CD8-positive, alpha-beta memory T cell (primary cell): Measurements from ENCODE around the gene RAI1. TPM values are rescaled to one million over a fixed set of nuclear protein-coding genes. Genes with fewer than 3 reads are reported as not detected.

Source experiments
- CTCF ChIA-PET: fragments of 350-600 bp; sonication (Branson Sonifier 250); formaldehyde crosslinking; loops from one replicate; lab custom pipeline; 2021; ENCODE audit warnings: antibody characterized with exemption; lab: Charles Lee
- POLR2A ChIA-PET: fragments of 350-600 bp; sonication (Branson Sonifier 250); formaldehyde crosslinking; loops from one replicate; lab custom pipeline; 2021; ENCODE audit warnings: antibody characterized with exemption; lab: Charles Lee
- DNase-seq, 5 donors: peaks; one replicate each; pipeline versions ENCODE4 v3.0.0 to v3.0.0-alpha.2; 2020 to 2022; ENCODE audit warnings: mixed read lengths in 1 of 5
- H3K27ac ChIP-seq: one replicate; pipeline ENCODE4 v1.7.0; 2013; ENCODE audit warnings: low read depth, mild to moderate bottlenecking, low read length, moderate library complexity
- H3K27me3 ChIP-seq: 2 replicates; pipeline ENCODE4 v1.7.0; 2013; ENCODE audit warnings: low read length, mild to moderate bottlenecking; ENCODE audit not compliant: insufficient read depth, poor library complexity, severe bottlenecking
- H3K36me3 ChIP-seq: 2 replicates; pipeline ENCODE4 v1.7.0; 2013; ENCODE audit warnings: mild to moderate bottlenecking, low read length, moderate library complexity; ENCODE audit not compliant: insufficient read depth
- H3K4me1 ChIP-seq: 2 replicates; pipeline ENCODE4 v1.7.0; 2013; ENCODE audit warnings: mild to moderate bottlenecking, low read length, moderate library complexity; ENCODE audit not compliant: insufficient read depth
- H3K4me3 ChIP-seq: 2 replicates; pipeline ENCODE4 v1.7.0; 2013; ENCODE audit warnings: mild to moderate bottlenecking, low read length
- H3K9me3 ChIP-seq: 2 replicates; pipeline ENCODE4 v1.7.0; 2013; ENCODE audit warnings: mild to moderate bottlenecking, low read length
- H3K27ac Mint-ChIP-seq, 8 donors: one replicate each; pipeline ENCODE4 v1.8.0; 2020 to 2021; ENCODE audit warnings: mixed read lengths in 8 of 8, mild to moderate bottlenecking in 6 of 8, inconsistent platforms in 3 of 8, moderate library complexity in 3 of 8
- H3K27me3 Mint-ChIP-seq, 2 donors: one replicate each; pipeline ENCODE4 v1.8.0; 2020 to 2021; ENCODE audit warnings: mixed read lengths in 2 of 2, mild to moderate bottlenecking in 1 of 2, moderate library complexity in 1 of 2
- H3K36me3 Mint-ChIP-seq, 3 donors: one replicate each; pipeline ENCODE4 v1.8.0; 2020 to 2021; ENCODE audit warnings: mixed read lengths in 3 of 3, inconsistent platforms in 1 of 3, mild to moderate bottlenecking in 1 of 3
- H3K4me1 Mint-ChIP-seq, 3 donors: one replicate each; pipeline ENCODE4 v1.8.0; 2020 to 2021; ENCODE audit warnings: mixed read lengths in 3 of 3, inconsistent platforms in 1 of 3, mild to moderate bottlenecking in 1 of 3
- H3K4me3 Mint-ChIP-seq, 7 donors: one replicate each; pipeline ENCODE4 v1.8.0; 2020 to 2021; ENCODE audit warnings: mixed read lengths in 7 of 7, mild to moderate bottlenecking in 6 of 7, moderate library complexity in 4 of 7, inconsistent platforms in 2 of 7
- H3K9me3 Mint-ChIP-seq, 5 donors: one replicate each; pipeline ENCODE4 v1.8.0; 2020 to 2022; ENCODE audit warnings: mixed read lengths in 5 of 5, mild to moderate bottlenecking in 3 of 5, moderate library complexity in 2 of 5, inconsistent platforms in 1 of 5
- polyA plus RNA-seq: library from polyadenylated mRNA; unstranded; fragments of 300-500 nt; fragmentation: Illumina TruSeq; gene quantifications from one replicate; pipeline ENCODE4 v1.2.3, GENCODE V29; 2021
- total RNA-seq, 2 experiments: library from RNA; stranded (reverse); gene quantifications; one replicate each; pipeline ENCODE4 v1.2.3, GENCODE V29; 2021

Gene RAI1
- total and polyA plus RNA-seq, 3 experiments from 2014 or later = 5.6 to 20.2 (median 19.7) TPM

DNA sequence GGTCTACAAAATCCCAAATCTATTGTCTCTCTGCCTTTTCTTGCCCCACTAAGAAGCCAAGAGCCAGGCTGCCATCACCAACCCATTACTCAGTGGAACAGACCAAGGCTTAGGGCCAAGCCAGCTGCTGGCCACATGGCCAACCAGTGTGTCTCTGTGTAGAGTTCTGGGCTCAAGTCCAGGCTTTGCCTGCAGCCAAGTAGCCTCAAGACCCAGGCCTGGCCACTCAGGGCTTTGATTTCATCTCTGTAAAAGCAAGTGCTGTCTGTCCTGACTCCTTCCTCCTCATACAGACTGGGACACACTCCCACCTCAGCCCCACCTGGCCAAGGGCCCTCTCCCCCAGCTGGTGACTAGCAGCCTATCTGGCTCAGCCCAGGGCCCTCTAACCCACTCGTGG lies 140.9 kb downstream of the RAI1 start:
- POLR2A ChIA-PET = interaction anchor here (0.8 to 0.9 kb wide), 2 partner anchors 16 to 19 kb away, joined by 3 read pairs; no protein-coding TSS in a partner anchor
- Histone ChIP-seq H3K4me1 (peaks cover 80% of the 10 kb centered on the region), H3K4me3 (no peak overlapping the region), H3K9me3 (no peaks in the 10 kb centered on the region), H3K27me3 (no peaks in the 10 kb centered on the region), H3K27ac (peak overlapping the region; percentile 45), H3K36me3 (peaks cover 17% of the 10 kb centered on the region)
- Mint-ChIP-seq H3K27ac (peak overlapping the region in 4 of 8 donors; percentile 2 to 81 (median 36)), H3K4me3 (peak overlapping the region in 2 of 7 donors; percentile 3 to 55), H3K27me3 (peaks cover 0 to 2% of the 10 kb centered on the region in 2 donors), H3K9me3 (no peaks in the 10 kb centered on the region), H3K36me3 (peaks cover 5 to 32% (median 7%) of the 10 kb centered on the region in 3 donors), H3K4me1 (peaks cover 43 to 81% (median 68%) of the 10 kb centered on the region in 3 donors)
- DNase-seq = no peak
- CTCF ChIA-PET = interaction anchor here (1.0 to 5.6 kb wide), 5 partner anchors 10 to 38 kb away, joined by 3 to 27 read pairs (median 6); no protein-coding TSS in a partner anchor

GRCh38 chr17:17822616-17823015 lies 141.4 kb downstream of the RAI1 start:
- Histone ChIP-seq H3K4me3 (peak overlapping the region; percentile 75), H3K27me3 (no peaks in the 10 kb centered on the region), H3K27ac (peak overlapping the region; percentile 45), H3K9me3 (no peaks in the 10 kb centered on the region), H3K4me1 (peaks cover 84% of the 10 kb centered on the region), H3K36me3 (peaks cover 13% of the 10 kb centered on the region)
- peak overlapping the region in 6 of 8 donors; percentile 24 to 81 (median 42) for H3K27ac Mint-ChIP-seq
- no peak for DNase-seq
- H3K4me1 Mint-ChIP-seq = peaks cover 43 to 86% (median 68%) of the 10 kb centered on the region in 3 donors
- H3K36me3 Mint-ChIP-seq = peaks cover 5 to 27% (median 7%) of the 10 kb centered on the region in 3 donors
- H3K9me3 Mint-ChIP-seq = no peaks in the 10 kb centered on the region
- H3K4me3 Mint-ChIP-seq = peak overlapping the region in 6 of 7 donors; percentile 31 to 82 (median 62)
- POLR2A ChIA-PET = interaction anchor here (0.8 to 0.9 kb wide), 2 partner anchors 15 to 19 kb away, joined by 3 read pairs; no protein-coding TSS in a partner anchor
- CTCF ChIA-PET = interaction anchor here (1.0 to 5.6 kb wide), 5 partner anchors 11 to 38 kb away, joined by 3 to 27 read pairs (median 6); no protein-coding TSS in a partner anchor
- peaks cover 0 to 2% of the 10 kb centered on the region in 2 donors for H3K27me3 Mint-ChIP-seq

- peak overlapping the region; percentile 91 for H3K27ac ChIP-seq
- peaks cover 4 to 25% (median 5%) of the 10 kb centered on the region in 3 donors for H3K36me3 Mint-ChIP-seq
Observed at GRCh38 chr17:17823433-17824118, 142.3 kb downstream of the RAI1 start.

GRCh38 chr17:17824119-17824782 lies 143.0 kb downstream of the RAI1 start:
- Histone ChIP-seq H3K4me1 (peaks cover 86% of the 10 kb centered on the region), H3K27me3 (no peaks in the 10 kb centered on the region), H3K9me3 (no peaks in the 10 kb centered on the region), H3K4me3 (peak overlapping the region; percentile 71), H3K27ac (peak overlapping the region; percentile 91), H3K36me3 (peaks cover 2% of the 10 kb centered on the region)
- peak overlapping the region; percentile 73 to 89 (median 84) for H3K4me3 Mint-ChIP-seq
- POLR2A ChIA-PET = interaction anchor here (1.7 kb wide), 1 partner anchor 12 kb away, joined by 6 read pairs; the partner anchor contains the start of gene SREBF1
- peaks cover 0 to 3% of the 10 kb centered on the region in 2 donors for H3K27me3 Mint-ChIP-seq
- H3K9me3 Mint-ChIP-seq = no peaks in the 10 kb centered on the region
- peak overlapping the region; percentile 79 to 98 (median 98) for H3K27ac Mint-ChIP-seq
- peaks cover 49 to 87% (median 67%) of the 10 kb centered on the region in 3 donors for H3K4me1 Mint-ChIP-seq
- peak in 3 of 5 donors; percentile 15 to 64 (median 32) for DNase-seq
- CTCF ChIA-PET = interaction anchor here (5.6 kb wide), 1 partner anchor 12 kb away, joined by 27 read pairs; no protein-coding TSS in a partner anchor
- H3K36me3 Mint-ChIP-seq = peaks cover 0 to 19% (median 2%) of the 10 kb centered on the region in 3 donors

More at GRCh38 chr17:17823433-17824118, 142.3 kb downstream of the RAI1 start:
- peaks cover 47 to 91% (median 72%) of the 10 kb centered on the region in 3 donors for H3K4me1 Mint-ChIP-seq
- Histone ChIP-seq H3K4me1 (peaks cover 91% of the 10 kb centered on the region), H3K9me3 (no peaks in the 10 kb centered on the region), H3K36me3 (peaks cover 7% of the 10 kb centered on the region), H3K27me3 (no peaks in the 10 kb centered on the region), H3K4me3 (peak overlapping the region; percentile 75)
- H3K9me3 Mint-ChIP-seq = no peaks in the 10 kb centered on the region
- ChIA-PET CTCF (interaction anchor here (5.6 kb wide), 1 partner anchor 12 kb away, joined by 27 read pairs; no protein-coding TSS in a partner anchor), POLR2A (interaction anchor here (1.7 kb wide), 1 partner anchor 12 kb away, joined by 6 read pairs; the partner anchor contains the start of gene SREBF1)
- H3K27ac Mint-ChIP-seq = peak overlapping the region; percentile 79 to 98 (median 98)
- peak overlapping the region; percentile 73 to 89 (median 84) for H3K4me3 Mint-ChIP-seq
- peak; percentile 73 to 85 (median 81) for DNase-seq
- H3K27me3 Mint-ChIP-seq = peaks cover 0 to 3% of the 10 kb centered on the region in 2 donors

DNA sequence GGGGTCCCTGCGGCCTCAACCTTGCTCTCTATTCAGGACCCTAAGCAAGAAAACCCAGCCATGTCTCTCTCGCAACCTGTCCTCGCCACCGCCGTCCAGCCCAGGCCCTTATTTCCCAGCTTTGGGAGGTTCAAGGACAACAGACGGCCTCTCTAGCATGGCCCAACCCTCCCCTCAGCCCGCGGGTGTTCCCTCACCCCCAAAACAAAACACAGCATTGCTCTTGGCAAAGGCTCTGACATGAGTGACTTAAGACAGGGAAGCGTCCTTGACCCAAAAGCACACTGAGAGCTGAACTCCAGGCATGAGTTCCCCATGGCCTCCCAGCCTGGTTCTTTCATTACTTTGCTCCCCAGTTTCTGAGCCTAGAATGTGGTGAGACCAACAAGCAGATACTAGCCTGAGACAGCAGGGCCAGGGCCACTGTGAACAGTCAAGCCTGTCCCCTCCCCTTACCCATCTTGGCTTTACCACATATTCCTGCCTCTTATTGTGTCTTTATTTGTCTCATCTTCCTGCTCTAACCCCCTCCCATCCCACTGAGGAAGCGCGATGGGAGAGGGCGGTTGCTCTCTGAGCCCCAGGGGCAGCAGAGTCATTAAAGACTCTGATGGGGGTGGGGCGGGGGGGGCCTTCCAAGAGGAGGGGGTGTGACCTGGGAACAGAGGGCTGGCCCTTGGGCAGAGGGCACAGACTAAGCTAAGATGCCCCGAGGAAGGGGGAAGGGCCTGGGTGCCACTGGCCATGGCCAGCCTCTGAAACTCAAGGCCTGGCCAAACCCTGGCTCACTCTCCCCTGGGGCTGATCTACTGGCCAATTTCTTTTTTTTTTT lies 143.7 kb downstream of the RAI1 start:
- Histone ChIP-seq H3K9me3 (no peaks in the 10 kb centered on the region), H3K36me3 (no peaks in the 10 kb centered on the region), H3K27ac (peak overlapping the region; percentile 91), H3K4me1 (peaks cover 78% of the 10 kb centered on the region), H3K27me3 (no peaks in the 10 kb centered on the region), H3K4me3 (no peak overlapping the region)
- H3K27ac Mint-ChIP-seq = peak overlapping the region; percentile 79 to 98 (median 98)
- CTCF ChIA-PET = interaction anchor here (0.9 to 5.6 kb wide), 4 partner anchors 11 to 35 kb away, joined by 3 to 27 read pairs (median 6); no protein-coding TSS in a partner anchor
- H3K27me3 Mint-ChIP-seq = peaks cover 0 to 3% of the 10 kb centered on the region in 2 donors
- H3K36me3 Mint-ChIP-seq = peaks cover 0 to 12% (median 0%) of the 10 kb centered on the region in 3 donors
- H3K4me1 Mint-ChIP-seq = peaks cover 48 to 87% (median 64%) of the 10 kb centered on the region in 3 donors
- no peaks in the 10 kb centered on the region for H3K9me3 Mint-ChIP-seq
- H3K4me3 Mint-ChIP-seq = peak overlapping the region in 6 of 7 donors; percentile 58 to 89 (median 78)
- POLR2A ChIA-PET = interaction anchor here (0.6 to 1.7 kb wide), 3 partner anchors 11 to 16 kb away, joined by 3 to 7 read pairs (median 6); partner anchors contain the start of gene SREBF1
- peak in 1 of 5 donors; percentile 27 for DNase-seq

GRCh38 chr17:17826342-17826713 lies 145.1 kb downstream of the RAI1 start:
- ChIA-PET POLR2A (interaction anchor here (1.4 kb wide), 1 partner anchor 10 kb away, joined by 7 read pairs; no protein-coding TSS in a partner anchor), CTCF (interaction anchor here (0.9 to 1.5 kb wide), 3 partner anchors 9 to 34 kb away, joined by 3 to 7 read pairs (median 4); no protein-coding TSS in a partner anchor)
- peaks cover 0 to 1% of the 10 kb centered on the region in 2 donors for H3K27me3 Mint-ChIP-seq

More at GRCh38 chr17:17826342-17826713, 145.1 kb downstream of the RAI1 start:
- no peaks in the 10 kb centered on the region for H3K27me3 ChIP-seq
- peak in 1 of 5 donors; percentile 43 for DNase-seq
- peaks cover 44 to 86% (median 63%) of the 10 kb centered on the region in 3 donors for H3K4me1 Mint-ChIP-seq
- H3K9me3 ChIP-seq = no peaks in the 10 kb centered on the region
- peaks cover 65% of the 10 kb centered on the region for H3K4me1 ChIP-seq
- peak overlapping the region; percentile 32 for H3K4me3 ChIP-seq
- H3K27ac ChIP-seq = peak overlapping the region; percentile 43
- H3K4me3 Mint-ChIP-seq = peak overlapping the region; percentile 20 to 76 (median 66)
- no peaks in the 10 kb centered on the region for H3K9me3 Mint-ChIP-seq
- H3K36me3 Mint-ChIP-seq = peaks cover 0 to 12% (median 0%) of the 10 kb centered on the region in 3 donors
- H3K36me3 ChIP-seq = no peaks in the 10 kb centered on the region
- H3K27ac Mint-ChIP-seq = peak overlapping the region; percentile 60 to 98 (median 90)
